IPS-18c (cell line): ENCODE data around the gene ASPHD2.
"Not testable (repeated sequence)": the region's sequence is repeated elsewhere in the genome, so short reads cannot be mapped to it uniquely, and the experiment has no call there.

Source experiments
- H3K4me3 ChIP-seq: 2 replicates; pipeline ENCODE4 v1.7.0; 2013; ENCODE audit warnings: low read depth, mild to moderate bottlenecking, low read length, moderate library complexity; ENCODE audit not compliant: insufficient read depth
- H3K9me3 ChIP-seq: one replicate; pipeline ENCODE4 v1.6.1; 2013; ENCODE audit warnings: mild to moderate bottlenecking, low read length, moderate library complexity; ENCODE audit not compliant: control insufficient read depth, insufficient read depth

The ASPHD2 gene

GRCh38 chr22:26438776-26439175, 9.7 kb downstream of the ASPHD2 start:
- not testable (repeated sequence) for H3K4me3 ChIP-seq, H3K9me3 ChIP-seq

- Histone ChIP-seq H3K9me3 (no peaks in the 10 kb centered on the region), H3K4me3 (no peak overlapping the region)
Observed at GRCh38 chr22:26439559-26439958, 10.5 kb downstream of the ASPHD2 start.

- Histone ChIP-seq H3K9me3 (no peaks in the 10 kb centered on the region), H3K4me3 (no peak overlapping the region)
Observed at GRCh38 chr22:26442086-26442756, 13.2 kb downstream of the ASPHD2 start.

- Histone ChIP-seq H3K9me3 (no peaks in the 10 kb centered on the region), H3K4me3 (no peak overlapping the region)
Observed at GRCh38 chr22:26443901-26444690, 15.0 kb downstream of the ASPHD2 start.

- no peak overlapping the region for H3K4me3 ChIP-seq
- H3K9me3 ChIP-seq = no peaks in the 10 kb centered on the region
Observed at GRCh38 chr22:26444777-26445176, 15.7 kb downstream of the ASPHD2 start.

GRCh38 chr22:26445577-26446275, 16.7 kb downstream of the ASPHD2 start:
- Histone ChIP-seq H3K4me3 (no peak overlapping the region), H3K9me3 (no peaks in the 10 kb centered on the region)

- Histone ChIP-seq H3K9me3 (no peaks in the 10 kb centered on the region), H3K4me3 (no peak overlapping the region)
Observed at GRCh38 chr22:26446808-26447515, 17.9 kb downstream of the ASPHD2 start.

- no peaks in the 10 kb centered on the region for H3K9me3 ChIP-seq
- no peak overlapping the region for H3K4me3 ChIP-seq
Observed at GRCh38 chr22:26447584-26448329, 18.7 kb downstream of the ASPHD2 start.

GRCh38 chr22:26448334-26448733, 19.3 kb downstream of the ASPHD2 start:
- no peak overlapping the region for H3K4me3 ChIP-seq
- H3K9me3 ChIP-seq = no peaks in the 10 kb centered on the region

GRCh38 chr22:26448941-26449340, 19.9 kb downstream of the ASPHD2 start:
- Histone ChIP-seq H3K4me3 (no peak overlapping the region), H3K9me3 (no peaks in the 10 kb centered on the region)

GRCh38 chr22:26450453-26451185, 21.6 kb downstream of the ASPHD2 start:
- Histone ChIP-seq H3K9me3 (no peaks in the 10 kb centered on the region), H3K4me3 (no peak overlapping the region)

- Histone ChIP-seq H3K9me3 (no peaks in the 10 kb centered on the region), H3K4me3 (no peak overlapping the region)
Observed at GRCh38 chr22:26452236-26453016, 23.4 kb downstream of the ASPHD2 start.

GRCh38 chr22:26453216-26453615, 24.2 kb downstream of the ASPHD2 start:
- H3K9me3 ChIP-seq = no peaks in the 10 kb centered on the region
- H3K4me3 ChIP-seq = no peak overlapping the region

- Histone ChIP-seq H3K9me3 (no peaks in the 10 kb centered on the region), H3K4me3 (no peak overlapping the region)
Observed at GRCh38 chr22:26453812-26454500, 24.9 kb downstream of the ASPHD2 start.

- no peaks in the 10 kb centered on the region for H3K9me3 ChIP-seq
- no peak overlapping the region for H3K4me3 ChIP-seq
Observed at GRCh38 chr22:26457661-26458272, 28.7 kb downstream of the ASPHD2 start.
